ENCODE results near the gene NEB. TPM values are rescaled to one million over a fixed set of nuclear protein-coding genes. Genes with fewer than 3 reads are reported as not detected.
"Not testable (repeated sequence)": the region's sequence is repeated elsewhere in the genome, so short reads cannot be mapped to it uniquely, and the experiment has no call there.

The NEB gene
- total and polyA plus RNA-seq, 2 donors from 2014 or later, result 0.88 to 1.6 TPM

DNA sequence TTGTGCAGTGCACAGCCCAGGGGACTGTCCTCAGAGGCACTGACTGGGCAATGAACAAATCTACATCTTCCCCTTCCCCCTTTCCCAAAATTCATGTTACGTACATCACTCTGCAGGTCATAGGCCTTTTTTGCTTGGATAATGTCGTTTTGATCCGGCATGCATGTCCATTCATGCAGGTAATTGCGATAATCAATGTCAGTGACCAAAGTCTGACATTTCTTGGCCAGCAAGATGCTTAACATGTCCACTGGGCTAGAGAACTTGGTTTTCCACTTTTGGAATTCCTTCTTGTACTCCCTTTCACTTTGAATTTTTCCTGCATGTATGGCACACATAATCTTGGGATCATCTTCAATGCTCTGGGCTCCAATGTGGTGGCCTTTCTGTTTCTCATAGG, 124.6 kb downstream of the NEB start:
- H3K9me3 ChIP-seq (ENCODE audit: control insufficient read depth in 2 of 3, insufficient read depth in 1 of 3, low read length in 3 of 3), result no peaks in the 10 kb centered on the region
- H3K27me3 ChIP-seq (ENCODE audit: control insufficient read depth, insufficient read depth, low read length), result no peaks in the 10 kb centered on the region
- no peaks in the 10 kb centered on the region for H3K4me1 ChIP-seq (ENCODE audit: control insufficient read depth in 2 of 3, insufficient read depth in 2 of 3, low read depth in 1 of 3, low read length in 3 of 3)
- TF ChIP-seq, protein P1, sequence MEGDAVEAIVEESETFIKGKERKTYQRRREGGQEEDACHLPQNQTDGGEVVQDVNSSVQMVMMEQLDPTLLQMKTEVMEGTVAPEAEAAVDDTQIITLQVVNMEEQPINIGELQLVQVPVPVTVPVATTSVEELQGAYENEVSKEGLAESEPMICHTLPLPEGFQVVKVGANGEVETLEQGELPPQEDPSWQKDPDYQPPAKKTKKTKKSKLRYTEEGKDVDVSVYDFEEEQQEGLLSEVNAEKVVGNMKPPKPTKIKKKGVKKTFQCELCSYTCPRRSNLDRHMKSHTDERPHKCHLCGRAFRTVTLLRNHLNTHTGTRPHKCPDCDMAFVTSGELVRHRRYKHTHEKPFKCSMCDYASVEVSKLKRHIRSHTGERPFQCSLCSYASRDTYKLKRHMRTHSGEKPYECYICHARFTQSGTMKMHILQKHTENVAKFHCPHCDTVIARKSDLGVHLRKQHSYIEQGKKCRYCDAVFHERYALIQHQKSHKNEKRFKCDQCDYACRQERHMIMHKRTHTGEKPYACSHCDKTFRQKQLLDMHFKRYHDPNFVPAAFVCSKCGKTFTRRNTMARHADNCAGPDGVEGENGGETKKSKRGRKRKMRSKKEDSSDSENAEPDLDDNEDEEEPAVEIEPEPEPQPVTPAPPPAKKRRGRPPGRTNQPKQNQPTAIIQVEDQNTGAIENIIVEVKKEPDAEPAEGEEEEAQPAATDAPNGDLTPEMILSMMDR (IDR thresholded peaks at IDR 0.05; ENCODE audit: borderline replicate concordance, extremely low read depth, insufficient read depth), result no peak
- no peak overlapping the region for H3K9ac ChIP-seq (ENCODE audit: low read length in 3 of 3)
- no peaks in the 10 kb centered on the region for H3K36me3 ChIP-seq (ENCODE audit: control insufficient read depth in 2 of 3, insufficient read depth in 3 of 3, low read length in 3 of 3)
- FAIRE-seq (no peak), DNase-seq (no peak)
- no peak overlapping the region for H3K4me3 ChIP-seq (ENCODE audit: low read length in 3 of 3)
- H3K27ac ChIP-seq (ENCODE audit: low read depth in 2 of 2, low read length in 2 of 2), result no peak overlapping the region
- intact Hi-C loops (cut with DNase I), result no loop called here

DNA sequence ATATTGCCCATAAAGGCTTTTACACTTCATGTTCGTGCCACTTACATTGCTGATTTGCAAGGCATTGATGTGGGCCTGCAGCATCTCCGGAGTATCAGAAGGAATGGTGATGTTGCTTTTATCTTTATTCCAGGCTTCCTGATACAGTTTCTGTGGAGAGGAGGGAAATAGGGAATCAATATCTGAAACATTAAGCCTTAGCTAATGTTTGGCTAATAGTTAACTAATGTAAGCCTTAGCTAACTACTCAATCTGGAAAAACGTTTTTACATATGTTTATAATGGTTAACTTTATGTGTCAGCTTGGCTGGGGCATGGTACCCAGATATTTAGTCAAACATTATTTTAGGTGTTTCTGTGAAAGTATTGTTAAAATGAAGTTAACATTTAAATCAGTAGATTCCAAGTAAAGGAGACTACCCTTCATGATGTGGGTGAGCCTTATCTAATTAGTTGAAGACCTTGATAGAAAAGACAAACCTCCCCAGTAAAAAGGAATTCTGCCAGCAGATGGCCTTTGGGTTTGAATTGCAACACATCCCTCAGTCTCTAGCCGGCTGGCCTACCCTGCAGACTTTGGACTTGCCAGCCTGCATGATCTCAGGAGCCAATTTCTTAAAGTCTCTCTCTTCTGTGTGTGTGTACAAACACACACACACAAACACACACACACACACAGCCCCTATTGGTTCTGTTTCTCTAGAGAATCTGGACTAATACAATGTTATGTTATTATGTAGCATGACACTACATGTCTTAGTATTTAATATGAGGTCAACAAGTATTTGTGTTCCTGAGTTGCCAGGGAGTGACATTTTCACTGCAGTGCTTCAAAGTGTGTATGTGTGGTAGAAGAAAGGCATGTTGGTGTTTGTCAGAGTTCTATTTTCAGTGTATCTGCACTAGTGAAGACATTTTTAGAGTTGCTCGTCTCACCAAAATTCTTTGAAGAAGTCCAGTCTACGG, 126.5 kb downstream of the NEB start:
- H3K36me3 ChIP-seq (ENCODE audit: control insufficient read depth in 2 of 3, insufficient read depth in 3 of 3, low read length in 3 of 3); H3K9ac ChIP-seq (ENCODE audit: low read length in 3 of 3); H3K4me3 ChIP-seq (ENCODE audit: low read length in 3 of 3); H3K27ac ChIP-seq (ENCODE audit: low read depth in 2 of 2, low read length in 2 of 2); intact Hi-C loops (cut with DNase I); DNase-seq; H3K4me1 ChIP-seq (ENCODE audit: control insufficient read depth in 2 of 3, insufficient read depth in 2 of 3, low read depth in 1 of 3, low read length in 3 of 3); FAIRE-seq; H3K27me3 ChIP-seq (ENCODE audit: control insufficient read depth, insufficient read depth, low read length); H3K9me3 ChIP-seq (ENCODE audit: control insufficient read depth in 2 of 3, insufficient read depth in 1 of 3, low read length in 3 of 3): not testable (repeated sequence)

DNA sequence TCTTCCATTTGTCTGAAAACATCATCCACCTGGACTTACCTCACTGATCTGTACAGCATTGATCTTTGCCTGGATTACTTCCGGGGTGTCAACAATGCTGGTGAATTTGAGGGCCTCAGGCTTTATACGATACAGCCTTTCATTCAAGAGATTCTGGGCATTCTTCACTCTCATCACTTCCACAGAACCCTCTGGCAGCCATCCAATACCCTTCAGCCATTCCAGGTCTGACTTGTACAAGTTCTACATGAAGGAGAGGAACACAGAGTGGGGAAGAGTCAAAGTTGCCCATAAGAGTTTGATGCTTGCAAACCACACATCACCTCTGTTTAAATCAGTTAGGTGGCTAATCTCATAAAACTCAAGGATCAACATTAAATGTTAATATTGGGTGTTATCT, 130.7 kb downstream of the NEB start:
- H3K36me3 ChIP-seq (ENCODE audit: control insufficient read depth in 2 of 3, insufficient read depth in 3 of 3, low read length in 3 of 3); H3K4me1 ChIP-seq (ENCODE audit: control insufficient read depth in 2 of 3, insufficient read depth in 2 of 3, low read depth in 1 of 3, low read length in 3 of 3); DNase-seq; H3K9me3 ChIP-seq (ENCODE audit: control insufficient read depth in 2 of 3, insufficient read depth in 1 of 3, low read length in 3 of 3); H3K9ac ChIP-seq (ENCODE audit: low read length in 3 of 3); H3K4me3 ChIP-seq (ENCODE audit: low read length in 3 of 3); H3K27me3 ChIP-seq (ENCODE audit: control insufficient read depth, insufficient read depth, low read length); intact Hi-C loops (cut with DNase I); H3K27ac ChIP-seq (ENCODE audit: low read depth in 2 of 2, low read length in 2 of 2); FAIRE-seq: not testable (repeated sequence)

DNA sequence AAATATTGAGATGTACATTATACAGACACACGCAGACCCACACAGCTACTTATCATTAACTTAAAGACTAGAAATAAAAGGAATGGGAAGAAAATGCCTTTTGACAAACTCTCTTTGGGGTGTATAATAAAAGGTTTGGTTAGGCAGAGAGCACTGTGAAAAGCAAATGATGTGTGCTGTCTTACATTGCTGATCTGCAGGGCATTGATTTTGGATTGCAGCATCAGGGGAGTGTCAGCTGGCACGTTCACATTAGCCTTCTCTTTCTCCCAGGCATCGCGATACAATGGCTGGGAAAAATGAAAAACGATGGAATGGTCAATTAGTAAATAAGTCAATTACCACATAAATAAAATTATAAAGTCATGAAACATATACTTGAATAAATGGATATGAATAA, 131.9 kb downstream of the NEB start:
- H3K27ac ChIP-seq (ENCODE audit: low read depth in 2 of 2, low read length in 2 of 2); H3K36me3 ChIP-seq (ENCODE audit: control insufficient read depth in 2 of 3, insufficient read depth in 3 of 3, low read length in 3 of 3); H3K27me3 ChIP-seq (ENCODE audit: control insufficient read depth, insufficient read depth, low read length); DNase-seq; H3K4me3 ChIP-seq (ENCODE audit: low read length in 3 of 3); intact Hi-C loops (cut with DNase I); H3K4me1 ChIP-seq (ENCODE audit: control insufficient read depth in 2 of 3, insufficient read depth in 2 of 3, low read depth in 1 of 3, low read length in 3 of 3); FAIRE-seq; H3K9ac ChIP-seq (ENCODE audit: low read length in 3 of 3); H3K9me3 ChIP-seq (ENCODE audit: control insufficient read depth in 2 of 3, insufficient read depth in 1 of 3, low read length in 3 of 3): not testable (repeated sequence)

DNA sequence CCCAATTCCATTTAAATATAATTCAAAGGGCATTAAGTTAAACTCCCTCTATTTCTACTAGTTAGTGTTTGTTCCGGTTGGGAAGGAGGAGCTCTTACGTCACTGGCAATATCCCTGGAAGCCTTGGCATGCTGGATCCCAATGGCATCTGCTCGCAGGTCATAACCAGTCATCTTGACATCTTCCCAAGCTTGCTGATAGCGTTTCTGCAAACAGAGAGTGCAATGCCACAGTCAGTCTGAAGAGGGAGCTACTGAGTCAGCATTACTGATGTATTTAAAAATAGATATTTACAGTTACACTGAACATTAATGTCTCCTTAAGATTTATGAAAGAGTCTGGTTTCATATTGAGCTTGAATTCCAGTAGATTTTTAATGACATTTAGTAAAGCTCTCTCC, 132.5 kb downstream of the NEB start:
- FAIRE-seq; H3K27me3 ChIP-seq (ENCODE audit: control insufficient read depth, insufficient read depth, low read length); H3K4me1 ChIP-seq (ENCODE audit: control insufficient read depth in 2 of 3, insufficient read depth in 2 of 3, low read depth in 1 of 3, low read length in 3 of 3); intact Hi-C loops (cut with DNase I); H3K9ac ChIP-seq (ENCODE audit: low read length in 3 of 3); H3K4me3 ChIP-seq (ENCODE audit: low read length in 3 of 3); DNase-seq; H3K36me3 ChIP-seq (ENCODE audit: control insufficient read depth in 2 of 3, insufficient read depth in 3 of 3, low read length in 3 of 3); H3K27ac ChIP-seq (ENCODE audit: low read depth in 2 of 2, low read length in 2 of 2); H3K9me3 ChIP-seq (ENCODE audit: control insufficient read depth in 2 of 3, insufficient read depth in 1 of 3, low read length in 3 of 3): not testable (repeated sequence)

DNA sequence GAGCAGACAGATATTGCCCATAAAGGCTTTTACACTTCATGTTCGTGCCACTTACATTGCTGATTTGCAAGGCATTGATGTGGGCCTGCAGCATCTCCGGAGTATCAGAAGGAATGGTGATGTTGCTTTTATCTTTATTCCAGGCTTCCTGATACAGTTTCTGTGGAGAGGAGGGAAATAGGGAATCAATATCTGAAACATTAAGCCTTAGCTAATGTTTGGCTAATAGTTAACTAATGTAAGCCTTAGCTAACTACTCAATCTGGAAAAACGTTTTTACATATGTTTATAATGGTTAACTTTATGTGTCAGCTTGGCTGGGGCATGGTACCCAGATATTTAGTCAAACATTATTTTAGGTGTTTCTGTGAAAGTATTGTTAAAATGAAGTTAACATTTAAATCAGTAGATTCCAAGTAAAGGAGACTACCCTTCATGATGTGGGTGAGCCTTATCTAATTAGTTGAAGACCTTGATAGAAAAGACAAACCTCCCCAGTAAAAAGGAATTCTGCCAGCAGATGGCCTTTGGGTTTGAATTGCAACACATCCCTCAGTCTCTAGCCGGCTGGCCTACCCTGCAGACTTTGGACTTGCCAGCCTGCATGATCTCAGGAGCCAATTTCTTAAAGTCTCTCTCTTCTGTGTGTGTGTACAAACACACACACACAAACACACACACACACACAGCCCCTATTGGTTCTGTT, 137.2 kb downstream of the NEB start:
- FAIRE-seq; H3K36me3 ChIP-seq (ENCODE audit: control insufficient read depth in 2 of 3, insufficient read depth in 3 of 3, low read length in 3 of 3); H3K27me3 ChIP-seq (ENCODE audit: control insufficient read depth, insufficient read depth, low read length); H3K27ac ChIP-seq (ENCODE audit: low read depth in 2 of 2, low read length in 2 of 2); DNase-seq; H3K9me3 ChIP-seq (ENCODE audit: control insufficient read depth in 2 of 3, insufficient read depth in 1 of 3, low read length in 3 of 3); H3K4me3 ChIP-seq (ENCODE audit: low read length in 3 of 3); intact Hi-C loops (cut with DNase I); H3K4me1 ChIP-seq (ENCODE audit: control insufficient read depth in 2 of 3, insufficient read depth in 2 of 3, low read depth in 1 of 3, low read length in 3 of 3); H3K9ac ChIP-seq (ENCODE audit: low read length in 3 of 3): not testable (repeated sequence)

DNA sequence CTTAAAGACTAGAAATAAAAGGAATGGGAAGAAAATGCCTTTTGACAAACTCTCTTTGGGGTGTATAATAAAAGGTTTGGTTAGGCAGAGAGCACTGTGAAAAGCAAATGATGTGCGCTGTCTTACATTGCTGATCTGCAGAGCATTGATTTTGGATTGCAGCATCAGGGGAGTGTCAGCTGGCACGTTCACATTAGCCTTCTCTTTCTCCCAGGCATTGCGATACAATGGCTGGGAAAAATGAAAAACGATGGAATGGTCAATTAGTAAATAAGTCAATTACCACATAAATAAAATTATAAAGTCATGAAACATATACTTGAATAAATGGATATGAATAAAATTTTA, 142.4 kb downstream of the NEB start:
- H3K27ac ChIP-seq (ENCODE audit: low read depth in 2 of 2, low read length in 2 of 2); DNase-seq; H3K27me3 ChIP-seq (ENCODE audit: control insufficient read depth, insufficient read depth, low read length); H3K36me3 ChIP-seq (ENCODE audit: control insufficient read depth in 2 of 3, insufficient read depth in 3 of 3, low read length in 3 of 3); H3K4me1 ChIP-seq (ENCODE audit: control insufficient read depth in 2 of 3, insufficient read depth in 2 of 3, low read depth in 1 of 3, low read length in 3 of 3); H3K9me3 ChIP-seq (ENCODE audit: control insufficient read depth in 2 of 3, insufficient read depth in 1 of 3, low read length in 3 of 3); H3K9ac ChIP-seq (ENCODE audit: low read length in 3 of 3); intact Hi-C loops (cut with DNase I); H3K4me3 ChIP-seq (ENCODE audit: low read length in 3 of 3): not testable (repeated sequence)
- peak; percentile 46 for FAIRE-seq

Data from kidney (tissue), 14 donors.